Heart left ventricle (tissue), 16 donors: ENCODE measurements around the gene DEAF1. TPM values are rescaled to one million over a fixed set of nuclear protein-coding genes. Genes with fewer than 3 reads are reported as not detected.

Experiments
- ATAC-seq, 4 donors: fragments of 200-7000 bp; cut with Tn5 transposase; one replicate each; pipeline ENCODE4 v1.9.1; 2020 to 2022; ENCODE audit warnings: moderate library complexity in 4 of 4, mild to moderate bottlenecking in 3 of 4, moderate number of reproducible peaks in 1 of 4
- DNase-seq, 5 donors: peaks; one replicate each; pipeline ENCODE4 v3.0.0-alpha.2; 2020
- H3K27ac ChIP-seq, 12 donors: fragments of 200-600 bp; sonication (generic) in 4 of 12; one replicate each; pipeline versions ENCODE4 v1.5.0 to v1.8.0; 2016 to 2022; ENCODE audit warnings: mild to moderate bottlenecking in 2 of 12
- H3K27me3 ChIP-seq, 9 donors: fragments of 200-600 bp; sonication (generic) in 2 of 9; one replicate each; pipeline versions ENCODE4 v1.5.1 to v1.8.0; 2016 to 2022; ENCODE audit warnings: mild to moderate bottlenecking in 3 of 9
- H3K36me3 ChIP-seq, 9 donors: fragments of 200-600 bp; sonication (generic) in 2 of 9; one replicate each; pipeline versions ENCODE4 v1.5.0 to v1.8.0; 2018 to 2022; ENCODE audit warnings: mild to moderate bottlenecking in 2 of 9
- H3K4me1 ChIP-seq, 12 donors: fragments of 200-600 bp; sonication (generic) in 4 of 12; one replicate each; pipeline versions ENCODE4 v1.5.0 to v1.8.0; 2016 to 2022; ENCODE audit warnings: mild to moderate bottlenecking in 3 of 12
- H3K4me3 ChIP-seq, 12 donors: fragments of 200-600 bp; sonication (generic) in 4 of 12; one replicate each; pipeline versions ENCODE4 v1.5.0 to v1.8.0; 2017 to 2022; ENCODE audit warnings: mild to moderate bottlenecking in 9 of 12, moderate library complexity in 4 of 12
- H3K9me3 ChIP-seq, 12 donors: fragments of 200-600 bp; sonication (generic) in 4 of 12; one replicate each; pipeline versions ENCODE4 v1.5.0 to v1.8.0; 2016 to 2022; ENCODE audit warnings: mild to moderate bottlenecking in 1 of 12
- POLR2A ChIP-seq, 2 donors: fragments of 450-650 bp; IDR thresholded peaks; one replicate each; pipeline ENCODE4 v1.6.1; 2017; ENCODE audit warnings: antibody characterized with exemption in 2 of 2, mild to moderate bottlenecking in 2 of 2, moderate library complexity in 2 of 2
- WGBS, 4 donors: extraction: QIAGEN DNeasy Blood & Tissue Kit in 2 of 4; methylation state at CpG; one replicate each; pipeline versions ENCODE4 v1.1.5 to v1.1.7; 2013 to 2018; 5-methylcytosine and 5-hydroxymethylcytosine counted together
- intact Hi-C, 10 donors: fragments of 100-400 bp; cut with DNase I; formaldehyde crosslinking; loops; one replicate each; pipeline versions ENCODE4 v1.11.1 to v1.14.2; 2022
- polyA plus RNA-seq, 2 donors: library from polyadenylated mRNA; stranded (reverse); fragments of 200-250 nt; gene quantifications; one replicate each; pipeline ENCODE4 v1.2.3, GENCODE V29; 2013
- total RNA-seq, 9 donors: library from RNA; depleted of rRNA in 2 of 9; stranded (reverse); fragments of >200 nt in 2 of 9; fragmentation: NEBNext Ultra II Directional in 3 of 9; extraction: Animal tissue kit (Norgen Biotek cat#: 25700) in 3 of 9; gene quantifications; one replicate each; pipeline versions ENCODE4 v1.1.0 to v1.2.4, GENCODE V29; 2016 to 2023
- TF ChIP-seq, protein P1 (sequence below), 12 donors: fragments of 200-600 bp; sonication (generic) in 4 of 12; IDR thresholded peaks; one replicate each; pipeline versions ENCODE4 v1.5.0 to v1.8.0; 2018 to 2022; ENCODE audit warnings: antibody characterized with exemption in 12 of 12, mild to moderate bottlenecking in 5 of 12
- donor health status: ischemic (EF 13 %, LVEDD 7.1; RV severe dilation, severe dysfunction).
- donor health status: healthy with polysubstance abuse.
- donor health status: DM: no; HTN: yes; CAD: no.
- donor health status: DM: no; HTN: no; CAD: no.
- donor health status: ischemic (EF 25% LVEDD 6.9; RV normal size, moderate dysfunction).
- donor health status: ischemic (EF 25% LVEDD 5.7; RV mildly dilated, moderate dysfunction).
- donor health status: healthy.
- donor health status: DM: yes; HTN: yes; CAD: no.
- donor health status: ischemic (EF 35%, LVEDD 5.7; RV mildly dilated, moderate dysfunction).
- donor health status: nonischemic (EF 11% LVEDD 7.7; RV severe dilation, severe dysfunction).
- donor health status: DM: yes; HTN: yes; CAD: no.
- donor health status: PGD.
- donor health status: ischemic (EF 29% LVEDD 5.4; RV normal size, mild dysfunction).
- donor health status: nonischemic (EF 23%, LVEDD 6.1; RV moderate dilation, normal function).

DEAF1 gene
- total and polyA plus RNA-seq, 11 donors = 11.8 to 25.6 (median 15.1) TPM

DNA sequence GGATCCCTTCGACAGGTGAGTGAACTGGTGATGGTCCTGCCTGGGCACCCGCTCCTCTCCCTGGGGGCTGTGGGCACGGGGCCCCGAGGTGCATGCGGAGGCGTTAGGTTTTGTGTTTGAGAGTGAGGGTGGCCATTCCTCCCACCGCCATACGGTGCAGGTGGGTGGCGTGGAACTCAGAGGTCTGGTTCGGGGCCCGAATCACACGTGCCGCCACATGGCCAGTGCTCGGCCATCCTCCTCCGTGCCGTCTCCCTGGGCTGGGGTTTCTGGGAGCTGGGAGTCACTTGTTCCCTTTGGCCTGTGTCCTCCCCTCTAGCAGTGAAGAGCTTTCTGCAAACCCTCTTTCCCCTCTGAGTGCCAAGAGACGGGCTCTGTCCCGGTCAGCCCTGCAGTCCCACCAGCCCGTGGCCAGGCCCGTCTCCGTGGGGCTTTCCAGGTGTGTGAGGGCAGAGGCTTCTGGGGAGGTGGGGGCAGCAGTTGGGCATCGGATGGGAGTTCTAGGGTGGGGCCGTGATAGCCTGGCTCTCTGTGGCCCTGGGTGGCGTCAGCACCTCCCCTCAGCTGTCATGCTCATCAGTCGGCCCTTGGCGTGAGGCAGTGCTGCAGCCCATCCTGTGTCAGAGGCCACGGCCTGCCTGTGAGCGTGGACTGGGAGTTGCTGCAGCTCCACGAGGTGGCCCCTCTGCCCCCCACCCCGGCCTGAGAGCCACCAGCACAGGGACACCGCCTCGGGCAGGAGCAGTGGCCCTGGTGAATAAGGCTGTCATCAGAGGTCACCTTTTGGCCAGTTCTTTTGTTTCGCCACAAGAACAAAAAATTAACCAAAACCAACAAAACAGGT lies 89.5 kb downstream of the DEAF1 start:
- WGBS, 4 donors = 86 to 94% (median 92%) methylated on average over 26 to 33 of the region's 33 CpGs
- peak in 1 of 4 donors; percentile 2 for ATAC-seq
- Histone ChIP-seq H3K9me3 (no peaks in the 10 kb centered on the region), H3K4me3 (no peak overlapping the region), H3K27ac (peak overlapping the region in 9 of 12 donors; percentile 39 to 65 (median 52)), H3K36me3 (peaks cover 3 to 99% (median 98%) of the 10 kb centered on the region in 9 donors), H3K27me3 (no peaks in the 10 kb centered on the region), H3K4me1 (peaks cover 0 to 21% (median 4%) of the 10 kb centered on the region in 12 donors)
- DNase-seq = no peak
- intact Hi-C loops = no loop called here
- TF ChIP-seq, protein P1, sequence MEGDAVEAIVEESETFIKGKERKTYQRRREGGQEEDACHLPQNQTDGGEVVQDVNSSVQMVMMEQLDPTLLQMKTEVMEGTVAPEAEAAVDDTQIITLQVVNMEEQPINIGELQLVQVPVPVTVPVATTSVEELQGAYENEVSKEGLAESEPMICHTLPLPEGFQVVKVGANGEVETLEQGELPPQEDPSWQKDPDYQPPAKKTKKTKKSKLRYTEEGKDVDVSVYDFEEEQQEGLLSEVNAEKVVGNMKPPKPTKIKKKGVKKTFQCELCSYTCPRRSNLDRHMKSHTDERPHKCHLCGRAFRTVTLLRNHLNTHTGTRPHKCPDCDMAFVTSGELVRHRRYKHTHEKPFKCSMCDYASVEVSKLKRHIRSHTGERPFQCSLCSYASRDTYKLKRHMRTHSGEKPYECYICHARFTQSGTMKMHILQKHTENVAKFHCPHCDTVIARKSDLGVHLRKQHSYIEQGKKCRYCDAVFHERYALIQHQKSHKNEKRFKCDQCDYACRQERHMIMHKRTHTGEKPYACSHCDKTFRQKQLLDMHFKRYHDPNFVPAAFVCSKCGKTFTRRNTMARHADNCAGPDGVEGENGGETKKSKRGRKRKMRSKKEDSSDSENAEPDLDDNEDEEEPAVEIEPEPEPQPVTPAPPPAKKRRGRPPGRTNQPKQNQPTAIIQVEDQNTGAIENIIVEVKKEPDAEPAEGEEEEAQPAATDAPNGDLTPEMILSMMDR (IDR thresholded peaks at IDR 0.05) = no peak
- TF ChIP-seq POLR2A (IDR thresholded peaks at IDR 0.05) = no peak

DNA sequence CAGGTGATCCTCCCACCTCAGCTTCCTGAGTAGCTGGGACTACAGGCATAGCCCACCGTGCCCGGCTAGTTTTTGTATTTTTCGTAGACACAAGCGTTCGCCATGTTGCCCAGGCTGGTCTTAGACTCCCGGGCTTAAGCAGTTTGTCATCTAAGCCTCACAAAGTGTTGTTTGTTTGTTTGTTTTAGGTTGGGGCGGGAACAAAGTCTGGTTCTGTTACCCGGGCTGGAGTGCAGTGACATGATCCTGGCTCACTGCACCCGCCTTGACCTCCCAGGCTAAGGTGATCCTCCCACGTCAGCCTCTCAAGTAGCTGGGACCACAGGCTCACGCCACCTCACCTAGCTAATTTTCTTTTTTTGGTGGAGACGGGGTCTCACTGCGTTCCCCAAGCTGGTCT lies 91.9 kb downstream of the DEAF1 start:
- intact Hi-C loops = no loop called here
- Histone ChIP-seq H3K27me3 (no peaks in the 10 kb centered on the region), H3K4me1 (peaks cover 0 to 12% (median 2%) of the 10 kb centered on the region in 12 donors), H3K4me3 (no peak overlapping the region), H3K27ac (no peak overlapping the region), H3K36me3 (peaks cover 3 to 100% (median 99%) of the 10 kb centered on the region in 9 donors), H3K9me3 (no peaks in the 10 kb centered on the region)
- ATAC-seq (no peak), DNase-seq (no peak)
- 89 to 93% (median 91%) methylated on average over 13 of the region's 13 CpGs for WGBS, 4 donors
- no peak for TF ChIP-seq POLR2A (IDR thresholded peaks at IDR 0.05)
- TF ChIP-seq, protein P1 (IDR thresholded peaks at IDR 0.05) = no peak

DNA sequence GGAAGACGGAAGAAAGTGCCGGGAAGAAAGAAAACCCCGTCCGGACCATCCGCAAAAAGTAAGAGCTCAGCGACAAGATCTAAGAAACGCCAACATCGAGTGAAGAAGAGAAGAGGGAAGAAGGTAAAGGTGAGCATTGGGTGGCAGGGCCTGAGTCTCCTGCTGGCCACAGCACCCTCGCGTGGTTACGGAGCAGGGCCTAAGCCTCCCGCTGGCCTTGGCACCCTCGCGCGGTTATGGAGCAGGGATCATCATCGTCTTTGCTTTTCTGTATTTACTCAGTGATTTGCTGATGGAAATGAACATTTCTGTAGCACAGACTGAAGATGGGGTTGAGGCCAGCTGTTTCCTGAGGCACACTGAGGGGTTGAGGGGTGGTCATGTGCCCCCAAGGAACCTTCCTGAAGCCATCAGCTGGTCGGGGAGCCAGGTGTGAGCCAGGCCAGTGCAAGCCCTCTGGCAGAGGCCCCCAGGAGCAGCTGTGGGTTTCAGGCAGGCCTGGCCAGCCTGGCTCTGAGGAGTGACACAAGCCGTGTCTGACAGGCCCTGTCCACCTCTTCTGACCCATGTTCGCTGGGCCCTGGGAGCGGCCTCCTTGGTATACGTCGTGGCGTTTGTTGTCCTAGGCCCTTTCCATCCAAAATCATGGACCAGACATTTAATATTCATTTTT lies 93.3 kb downstream of the DEAF1 start:
- H3K36me3 ChIP-seq = peaks cover 3 to 100% (median 99%) of the 10 kb centered on the region in 9 donors
- ATAC-seq = no peak
- no peak overlapping the region for H3K27ac ChIP-seq
- H3K4me3 ChIP-seq = no peak overlapping the region
- TF ChIP-seq, protein P1 (IDR thresholded peaks at IDR 0.05) = no peak
- no peak for TF ChIP-seq POLR2A (IDR thresholded peaks at IDR 0.05)
- WGBS, 4 donors = 95% methylated on average over 22 to 23 of the region's 23 CpGs
- H3K4me1 ChIP-seq = peaks cover 0 to 10% (median 0%) of the 10 kb centered on the region in 12 donors
- no peaks in the 10 kb centered on the region for H3K27me3 ChIP-seq
- H3K9me3 ChIP-seq = no peaks in the 10 kb centered on the region
- intact Hi-C loops = no loop called here
- no peak for DNase-seq
